K562 (cell line): ENCODE measurements around the gene RAP1GDS1. TPM values are rescaled to one million over a fixed set of nuclear protein-coding genes. Genes with fewer than 3 reads are reported as not detected.

ENCODE experiments used
- CHD7 ChIP-seq: fragments of 200-600 bp; sonication (generic); IDR thresholded peaks from one replicate; pipeline ENCODE4 v1.6.1; 2012; ENCODE audit warnings: mild to moderate bottlenecking, low read depth, low read length, inconsistent platforms
- polyA plus RNA-seq, 8 experiments: library from polyadenylated mRNA; depleted of rRNA in 4 of 8; stranded (reverse) in 5 of 8; unstranded in 3 of 8; fragments of >200 nt; fragmentation: Nextera tagmentation in 2 of 8; fragmentation: Illumina TruSeq in 1 of 8; extraction: Ambion mirVana in 2 of 8; extraction: Trizol in 1 of 8; gene quantifications; 2 replicates each; pipeline versions ENCODE4 v1.2.1 to v1.2.3, GENCODE V29; 2011 to 2014; ENCODE audit warnings: inconsistent platforms in 1 of 8, missing spikeins in 1 of 8
- total RNA-seq, 7 experiments: library from RNA; depleted of rRNA in 6 of 7; stranded (reverse); fragments of >200 nt in 6 of 7; fragmentation: Illumina TruSeq in 2 of 7; extraction: Trizol in 2 of 7; gene quantifications; 2 replicates each; pipeline versions ENCODE4 v1.2.1 to v1.2.3, GENCODE V29; 2011 to 2021; ENCODE audit warnings: low replicate concordance in 1 of 7

Gene RAP1GDS1
- total and polyA plus RNA-seq, 9 of the 15 experiments (the other 6 are each of a cell fraction or from before 2014, with no cell fraction given) = 27.2 to 55.6 (median 31.5) TPM

- TF ChIP-seq CHD7 = no peak
- TF ChIP-seq, all 486 proteins: peak for 6
These were observed 207.5 kb downstream of the RAP1GDS1 start (continued) for GRCh38 chr4:98468709-98469108.
